Stimulated activated CD4-positive, alpha-beta T cell treated with anti-CD3 and anti-CD28 coated beads, TNF-alpha, amount 100 ng/mL, for 1 hour (primary cell): Measurements from ENCODE around the gene MVB12A.

ENCODE experiments used
- DNase-seq, 3 donors: peaks; one replicate each; pipeline ENCODE4 v3.0.0-alpha.2; 2020; ENCODE audit warnings: low read depth in 3 of 3, low spot score in 1 of 3

MVB12A gene

GRCh38 chr19:17470068-17470841 lies 50.4 kb downstream of the MVB12A start, which contains the start of gene SLC27A1:
Gene SLC27A1 (plus strand): TSS chr19:17470524. CDS start chr19:17470541, 17 bp downstream.
- DNase-seq = peak; percentile 70 to 78 (median 71)

DNA sequence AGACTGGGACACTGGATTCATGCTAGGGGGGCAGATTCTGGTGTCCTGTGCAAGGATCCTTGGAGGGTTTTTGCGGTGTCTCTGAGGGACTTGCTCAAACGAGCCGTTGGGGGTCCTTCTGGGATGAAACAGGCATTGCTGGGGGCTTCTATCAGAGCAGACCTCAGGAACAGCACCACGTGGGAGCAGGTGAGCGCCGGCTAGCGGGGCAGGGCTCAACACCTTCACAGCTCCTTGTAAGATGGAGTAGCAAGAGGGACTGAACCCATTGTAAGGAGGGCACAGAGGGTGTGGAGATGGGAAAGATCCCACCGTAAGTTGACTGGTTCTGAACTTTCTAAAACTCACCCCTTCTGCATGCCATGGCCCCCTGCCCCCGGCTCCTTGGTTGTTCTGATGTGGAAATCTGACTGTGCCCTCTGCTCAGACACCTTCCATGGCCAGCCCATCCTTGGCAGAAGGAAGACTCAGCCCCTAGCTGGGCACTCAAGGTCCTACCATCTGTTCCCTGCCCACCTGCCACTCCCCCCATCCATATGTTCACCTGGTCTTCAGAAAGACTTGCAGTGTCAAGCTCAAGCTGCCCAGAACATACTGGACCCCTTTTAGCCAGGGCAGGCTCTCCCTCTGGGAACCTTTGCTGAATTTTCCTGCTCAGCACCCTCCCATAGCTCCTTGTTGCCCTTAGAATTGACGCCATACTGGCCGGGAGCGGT lies 51.7 kb downstream of the MVB12A start:
- no peak for DNase-seq

GRCh38 chr19:17473041-17473440 lies 53.2 kb downstream of the MVB12A start:
- DNase-seq = no peak
